Measurements from ENCODE around the gene RND3.

RND3 gene

GRCh38 chr2:150479075-150479915 is 8.2 kb downstream of the RND3 start:
- no peak for TF ChIP-seq CTCF (conservative IDR thresholded peaks at IDR 0.05)
- no peak overlapping the region for H3K27ac ChIP-seq

DNA sequence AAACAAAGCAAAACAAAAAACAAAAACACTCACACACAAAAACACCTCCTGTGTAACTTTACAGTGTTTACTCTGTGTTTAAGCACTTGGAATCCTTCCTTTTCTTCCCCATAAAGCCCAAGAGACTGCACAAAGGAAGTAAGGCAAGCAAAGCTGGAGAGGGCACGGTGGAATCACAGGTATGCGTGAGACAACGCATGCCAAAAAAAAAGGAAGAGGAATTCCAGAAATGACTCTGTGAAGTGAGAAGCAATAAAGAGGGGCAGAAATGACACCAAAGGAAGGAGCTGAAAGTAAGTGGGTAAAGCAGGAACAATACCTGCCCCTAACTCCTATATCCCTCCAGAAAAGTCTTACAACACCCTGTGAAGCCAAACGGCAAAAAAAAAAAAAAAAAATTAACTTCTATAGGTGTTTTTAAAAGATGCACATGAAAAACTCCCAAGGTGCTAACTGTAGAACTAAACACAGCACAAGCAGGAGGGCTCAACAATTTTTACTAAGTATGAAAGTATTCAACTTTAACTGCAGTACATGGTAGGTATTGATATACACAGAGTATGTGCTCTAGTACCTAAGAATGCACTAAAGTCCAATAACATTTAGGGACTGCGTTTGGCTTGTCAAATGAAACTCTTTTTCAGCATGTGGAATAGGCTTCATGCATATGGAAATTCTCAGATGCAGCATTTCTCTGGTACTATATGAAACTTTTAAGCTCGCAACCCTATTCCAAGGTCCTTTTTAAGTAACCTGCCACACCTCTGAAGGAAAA is 9.1 kb downstream of the RND3 start:
- H3K27ac ChIP-seq = no peak overlapping the region
- no peak for TF ChIP-seq CTCF (conservative IDR thresholded peaks at IDR 0.05)

GRCh38 chr2:150477347-150477746 is 10.1 kb downstream of the RND3 start:
- no peak overlapping the region for H3K27ac ChIP-seq
- no peak for TF ChIP-seq CTCF (conservative IDR thresholded peaks at IDR 0.05)

DNA sequence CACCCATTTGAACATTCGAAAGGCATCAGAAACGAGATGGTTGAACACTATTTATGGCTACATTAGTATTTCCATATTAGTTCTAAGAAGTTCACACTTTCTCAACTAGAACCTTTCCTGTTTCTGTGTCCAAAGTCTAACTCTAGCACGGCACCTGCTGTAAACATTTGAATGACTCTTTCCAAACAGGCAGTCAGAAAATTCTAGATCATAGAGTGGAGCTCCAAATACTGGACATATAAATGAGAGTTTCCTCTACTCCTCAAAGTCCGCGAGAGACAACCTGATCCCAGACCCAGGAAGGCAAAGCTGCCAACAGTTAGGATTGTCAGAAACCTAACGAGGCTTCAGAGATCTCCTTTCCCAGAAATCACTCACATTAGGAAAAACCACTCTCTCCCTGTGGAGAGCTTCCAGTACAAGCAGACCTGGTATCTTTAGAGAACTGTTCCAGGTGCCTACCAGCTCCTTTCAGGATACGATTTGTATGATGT is 10.6 kb downstream of the RND3 start:
- H3K27ac ChIP-seq = no peak overlapping the region
- TF ChIP-seq CTCF (conservative IDR thresholded peaks at IDR 0.05) = no peak

- no peak overlapping the region for H3K27ac ChIP-seq
- TF ChIP-seq CTCF (conservative IDR thresholded peaks at IDR 0.05) = no peak
These were observed 11.2 kb downstream of the RND3 start for GRCh38 chr2:150476286-150476685.

DNA sequence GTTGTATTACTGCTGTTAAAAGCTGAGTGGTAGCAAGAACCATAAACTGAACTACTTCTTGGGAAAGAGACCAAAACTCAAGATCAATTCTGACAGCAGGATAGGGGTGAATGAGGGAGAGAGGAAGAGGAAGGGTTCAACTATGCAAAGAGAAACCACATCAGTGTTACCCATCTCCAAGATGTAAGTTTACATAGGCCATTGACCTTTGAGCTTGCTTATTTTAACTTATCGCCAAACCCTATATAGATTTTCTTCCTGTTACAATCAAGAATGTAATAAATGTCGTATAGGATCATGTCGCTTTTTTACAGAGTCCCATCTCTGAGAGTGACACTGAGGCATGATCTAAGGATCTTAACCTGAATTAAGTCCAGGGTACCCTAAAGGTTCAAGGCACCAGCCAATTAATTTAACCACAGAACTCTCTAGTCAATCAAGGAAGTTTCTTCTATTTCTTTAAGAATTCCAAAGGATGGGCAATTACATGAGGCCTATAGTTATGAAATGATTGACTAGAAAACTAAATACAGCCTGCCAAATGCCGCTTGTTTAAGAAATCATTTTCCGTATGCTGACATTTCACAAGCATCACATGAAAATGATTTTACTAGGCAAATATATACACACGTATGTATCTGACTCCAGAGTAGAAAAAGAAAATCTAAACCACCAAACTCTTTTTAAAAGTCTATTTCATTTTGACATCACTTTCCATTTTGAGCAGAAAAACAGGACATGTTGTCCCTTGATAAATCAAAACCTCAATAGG is 11.8 kb downstream of the RND3 start:
- TF ChIP-seq CTCF (conservative IDR thresholded peaks at IDR 0.05) = no peak
- H3K27ac ChIP-seq = no peak overlapping the region
